Breast epithelium (tissue), 4 donors: Measurements from ENCODE around the gene FGF6. TPM values are rescaled to one million over a fixed set of nuclear protein-coding genes. Genes with fewer than 3 reads are reported as not detected.

Experiments
- DNase-seq, 2 donors: peaks; one replicate each; pipeline ENCODE4 v3.0.0-alpha.2; 2019; ENCODE audit warnings: low spot score in 2 of 2
- H3K27ac ChIP-seq, 2 donors: fragments of 200-600 bp; sonication (generic) in 1 of 2; one replicate each; pipeline ENCODE4 v1.5.1; 2016 to 2019; ENCODE audit warnings: mild to moderate bottlenecking in 1 of 2
- H3K27me3 ChIP-seq, 2 donors: fragments of 200-600 bp; sonication (generic) in 1 of 2; one replicate each; pipeline versions ENCODE4 v1.5.1 to v1.6.0; 2017 to 2019; ENCODE audit warnings: control low read depth in 1 of 2, mild to moderate bottlenecking in 1 of 2
- H3K36me3 ChIP-seq: fragments of 200-600 bp; one replicate; pipeline ENCODE4 v1.5.1; 2019
- H3K4me1 ChIP-seq, 2 donors: fragments of 200-600 bp; sonication (generic); one replicate each; pipeline ENCODE4 v1.5.1; 2016 to 2019; ENCODE audit warnings: control low read depth in 1 of 2
- H3K4me3 ChIP-seq, 3 donors: fragments of 200-600 bp; sonication (generic); 1 replicate in 2 of 3; 2 replicates in 1 of 3; pipeline ENCODE4 v1.5.1; 2016 to 2019; ENCODE audit warnings: mild to moderate bottlenecking in 3 of 3, moderate library complexity in 2 of 3
- H3K9me3 ChIP-seq, 2 donors: fragments of 200-600 bp; sonication (generic) in 1 of 2; one replicate each; pipeline ENCODE4 v1.5.1; 2016 to 2019; ENCODE audit warnings: control low read depth in 1 of 2
- CTCF ChIP-seq, 3 donors: fragments of 450-650 bp; IDR thresholded peaks; one replicate each; pipeline ENCODE4 v1.5.1; 2016 to 2017; ENCODE audit warnings: antibody characterized with exemption in 3 of 3, mild to moderate bottlenecking in 3 of 3, moderate library complexity in 3 of 3
- POLR2A ChIP-seq: fragments of 450-650 bp; IDR thresholded peaks from one replicate; pipeline ENCODE4 v1.6.1; 2016; ENCODE audit warnings: antibody characterized with exemption, mild to moderate bottlenecking, moderate library complexity
- POLR2AphosphoS5 ChIP-seq, 3 donors: sonication (generic); formaldehyde crosslinking; IDR thresholded peaks; one replicate each; pipeline ENCODE4 v1.6.1; 2017; ENCODE audit warnings: antibody characterized with exemption in 3 of 3
- intact Hi-C: fragments of 100-400 bp; cut with DNase I; formaldehyde crosslinking; loops from one replicate; pipeline ENCODE4 v1.15.1; 2023; ENCODE audit warnings: low total_unique reads
- total RNA-seq, 3 donors: library from RNA; depleted of rRNA; stranded (reverse); fragments of >200 nt; gene quantifications; one replicate each; pipeline ENCODE4 v1.1.0, GENCODE V29; 2016

FGF6 gene
- total RNA-seq, 3 donors from 2014 or later = not detected

DNA sequence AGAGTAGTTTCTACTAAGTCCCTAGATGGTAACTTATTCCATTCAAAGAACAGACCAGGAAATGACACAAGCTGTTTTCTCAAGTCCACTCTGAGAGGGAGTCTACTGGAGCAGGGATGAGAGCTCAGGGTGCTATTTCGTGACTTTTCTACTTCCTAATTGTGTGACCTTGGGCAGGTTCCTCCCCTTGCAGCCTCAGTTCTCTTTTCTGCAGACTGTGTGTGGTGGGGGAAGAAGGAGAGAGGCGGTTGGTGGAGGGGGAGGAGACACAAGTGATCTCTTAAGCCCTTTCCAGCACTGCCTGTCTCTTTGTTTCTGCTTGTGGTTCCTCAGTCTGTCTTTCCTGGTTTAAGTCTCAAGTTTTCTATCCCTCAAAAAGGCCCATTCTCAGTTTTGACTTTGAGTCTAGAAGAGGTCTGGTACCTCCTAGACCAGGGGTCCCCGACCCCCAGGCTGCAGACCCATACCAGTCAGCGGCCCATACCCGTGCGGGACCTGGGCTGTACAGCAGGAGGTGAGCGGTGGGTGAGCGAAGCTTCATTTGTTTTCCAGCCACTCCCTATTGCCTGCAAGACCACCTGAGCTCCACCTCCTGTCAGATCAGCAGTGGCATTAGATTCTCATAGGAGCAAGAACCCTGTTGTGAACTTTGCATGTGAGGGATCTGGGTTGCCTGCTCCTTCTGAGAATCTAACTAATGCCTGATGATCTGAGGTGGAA lies 10.7 kb downstream of the FGF6 start:
- no peak overlapping the region for H3K27ac ChIP-seq
- H3K9me3 ChIP-seq = no peaks in the 10 kb centered on the region
- no peaks in the 10 kb centered on the region for H3K4me1 ChIP-seq
- H3K27me3 ChIP-seq = no peaks in the 10 kb centered on the region
- TF ChIP-seq POLR2AphosphoS5 (IDR thresholded peaks at IDR 0.05) = no peak
- TF ChIP-seq POLR2A = no peak
- no peak for TF ChIP-seq CTCF (IDR thresholded peaks at IDR 0.05)
- no peaks in the 10 kb centered on the region for H3K36me3 ChIP-seq
- H3K4me3 ChIP-seq = no peak overlapping the region
- intact Hi-C loops = loop anchor here (10.0 kb wide), 1 partner anchor 1040 kb away; no protein-coding TSS in a partner anchor
- no peak for DNase-seq

DNA sequence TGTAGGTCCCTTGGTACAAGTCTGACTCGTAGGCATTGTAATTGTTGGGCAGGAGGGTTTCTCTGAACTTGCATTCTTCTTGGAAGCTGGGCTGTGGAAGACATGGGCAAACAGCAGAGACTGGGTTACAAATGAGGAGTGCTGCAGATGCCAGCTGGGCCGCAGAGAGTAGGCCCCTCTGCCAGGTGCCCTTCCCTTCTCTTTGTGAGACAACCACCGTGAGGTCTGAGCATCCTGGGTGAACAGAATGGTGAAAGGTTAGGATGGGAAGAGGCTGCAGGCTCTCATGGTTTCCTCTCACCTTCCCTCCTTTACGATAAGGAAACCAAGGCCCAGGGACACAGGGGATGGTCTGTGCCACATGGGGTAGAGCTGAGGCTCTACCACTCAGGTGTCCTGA lies 11.3 kb downstream of the FGF6 start:
- Histone ChIP-seq H3K9me3 (no peaks in the 10 kb centered on the region), H3K36me3 (no peaks in the 10 kb centered on the region), H3K4me3 (no peak overlapping the region), H3K27ac (no peak overlapping the region), H3K27me3 (no peaks in the 10 kb centered on the region), H3K4me1 (no peaks in the 10 kb centered on the region)
- DNase-seq = no peak
- no peak for TF ChIP-seq POLR2A
- TF ChIP-seq POLR2AphosphoS5 (IDR thresholded peaks at IDR 0.05) = no peak
- TF ChIP-seq CTCF (IDR thresholded peaks at IDR 0.05) = no peak
- intact Hi-C loops = loop anchor here (10.0 kb wide), 1 partner anchor 1040 kb away; no protein-coding TSS in a partner anchor

- DNase-seq = no peak
- Histone ChIP-seq H3K9me3 (no peaks in the 10 kb centered on the region), H3K4me1 (no peaks in the 10 kb centered on the region), H3K27ac (no peak overlapping the region), H3K36me3 (no peaks in the 10 kb centered on the region), H3K4me3 (no peak overlapping the region), H3K27me3 (no peaks in the 10 kb centered on the region)
- TF ChIP-seq CTCF (IDR thresholded peaks at IDR 0.05) (no peak), POLR2A (no peak), POLR2AphosphoS5 (IDR thresholded peaks at IDR 0.05) (no peak)
- intact Hi-C loops = loop anchor here (10.0 kb wide), 1 partner anchor 1039 kb away; no protein-coding TSS in a partner anchor
Measured at GRCh38 chr12:4433745-4434058, 11.9 kb downstream of the FGF6 start.

DNA sequence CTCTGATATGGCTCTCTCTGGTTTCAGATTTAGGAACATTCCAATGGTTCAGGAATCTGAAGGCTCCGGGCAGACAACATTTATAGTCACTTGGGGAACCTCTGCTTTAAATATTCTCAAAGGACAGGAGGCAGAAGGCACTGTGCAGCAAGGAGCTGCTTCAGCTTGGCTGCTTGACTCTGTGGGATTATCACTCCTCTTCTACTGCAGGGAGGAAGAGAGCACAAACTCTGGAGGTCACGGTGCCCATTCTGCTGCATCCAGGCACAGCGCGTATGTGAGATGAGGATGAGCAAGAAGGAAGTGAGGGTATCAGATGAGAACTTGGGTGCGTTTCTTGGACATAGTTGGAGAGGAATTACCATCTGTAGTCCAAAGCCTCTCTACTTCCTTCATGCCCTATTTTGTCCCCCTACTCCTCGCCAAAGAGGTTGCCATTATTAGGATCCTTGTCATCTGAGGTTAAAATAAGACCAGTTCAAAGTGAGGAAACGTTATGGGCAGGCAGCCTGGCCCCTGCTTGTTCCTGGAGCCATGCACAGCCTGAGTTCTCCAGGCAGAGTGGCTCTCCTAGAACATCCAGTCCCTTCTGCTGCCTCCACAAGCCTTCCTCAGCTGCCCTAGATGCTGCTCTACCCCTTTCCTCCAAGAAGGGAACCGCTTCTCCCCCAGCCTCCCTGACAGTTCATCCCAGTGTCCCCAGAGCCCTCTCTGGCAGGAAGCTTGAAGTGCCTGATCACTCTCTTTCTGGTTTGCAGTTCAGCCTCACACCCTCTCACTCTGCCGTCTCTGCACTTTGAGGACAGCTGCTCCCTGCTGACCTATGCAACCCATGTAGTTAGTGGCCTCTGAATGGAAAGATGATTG lies 12.5 kb downstream of the FGF6 start:
- intact Hi-C loops = loop anchor here (10.0 kb wide), 1 partner anchor 1038 kb away; no protein-coding TSS in a partner anchor
- Histone ChIP-seq H3K27me3 (no peaks in the 10 kb centered on the region), H3K4me3 (no peak overlapping the region), H3K4me1 (no peaks in the 10 kb centered on the region), H3K36me3 (no peaks in the 10 kb centered on the region), H3K9me3 (no peaks in the 10 kb centered on the region), H3K27ac (no peak overlapping the region)
- TF ChIP-seq POLR2A (no peak), POLR2AphosphoS5 (IDR thresholded peaks at IDR 0.05) (no peak), CTCF (IDR thresholded peaks at IDR 0.05) (no peak)
- no peak for DNase-seq

GRCh38 chr12:4431866-4432265 lies 13.7 kb downstream of the FGF6 start:
- H3K4me3 ChIP-seq = no peak overlapping the region
- no peak for DNase-seq
- no peaks in the 10 kb centered on the region for H3K36me3 ChIP-seq
- intact Hi-C loops = loop anchor here (10.0 kb wide), 1 partner anchor 1037 kb away; no protein-coding TSS in a partner anchor
- no peaks in the 10 kb centered on the region for H3K9me3 ChIP-seq
- H3K4me1 ChIP-seq = no peaks in the 10 kb centered on the region
- H3K27ac ChIP-seq = no peak overlapping the region
- no peaks in the 10 kb centered on the region for H3K27me3 ChIP-seq
- no peak for TF ChIP-seq POLR2A
